SK-N-MC (cell line): ENCODE measurements around the gene DLEU7.

Experiments used
- DNase-seq: peaks from one replicate; pipeline ENCODE4 v3.0.0-alpha.2; 2011; ENCODE audit warnings: low read depth, low spot score
- H3K27ac ChIP-seq: fragments of 200-600 bp; sonication (generic); 2 replicates; pipeline ENCODE4 v1.5.1; 2016; ENCODE audit warnings: mixed run types
- H3K36me3 ChIP-seq: fragments of 200-600 bp; sonication (generic); 2 replicates; pipeline ENCODE4 v1.6.1; 2017; ENCODE audit warnings: antibody characterized with exemption, low read length, mixed read lengths; ENCODE audit not compliant: insufficient read depth
- H3K4me3 ChIP-seq: fragments of 200-600 bp; sonication (generic); 2 replicates; pipeline ENCODE4 v1.5.1; 2016
- H3K9ac ChIP-seq: fragments of 200-600 bp; sonication (generic); 2 replicates; pipeline ENCODE4 v1.8.0; 2017; ENCODE audit warnings: mixed run types, mixed read lengths; ENCODE audit not compliant: insufficient read length
- H3K9me3 ChIP-seq: fragments of 200-600 bp; sonication (generic); 2 replicates; pipeline ENCODE4 v1.6.1; 2017; ENCODE audit warnings: low read depth, mild to moderate bottlenecking, antibody characterized with exemption, low read length, moderate library complexity, mixed read lengths
- EZH2 ChIP-seq: fragments of 200-600 bp; sonication (generic); IDR thresholded peaks from one replicate; pipeline ENCODE4 v1.6.1; 2017; ENCODE audit warnings: antibody characterized with exemption
- FOXP2 ChIP-seq: optimal IDR thresholded peaks from 2 replicates; pipeline ENCODE3; 2011; ENCODE audit warnings: mild to moderate bottlenecking, moderate library complexity; ENCODE audit not compliant: insufficient read depth; ENCODE audit errors: extremely low read length, control extremely low read depth
- POLR2AphosphoS5 ChIP-seq: IDR thresholded peaks from 2 replicates; pipeline ENCODE4 v1.6.1; 2012; ENCODE audit warnings: mild to moderate bottlenecking, low read depth, low read length, borderline replicate concordance

DLEU7 gene

DNA sequence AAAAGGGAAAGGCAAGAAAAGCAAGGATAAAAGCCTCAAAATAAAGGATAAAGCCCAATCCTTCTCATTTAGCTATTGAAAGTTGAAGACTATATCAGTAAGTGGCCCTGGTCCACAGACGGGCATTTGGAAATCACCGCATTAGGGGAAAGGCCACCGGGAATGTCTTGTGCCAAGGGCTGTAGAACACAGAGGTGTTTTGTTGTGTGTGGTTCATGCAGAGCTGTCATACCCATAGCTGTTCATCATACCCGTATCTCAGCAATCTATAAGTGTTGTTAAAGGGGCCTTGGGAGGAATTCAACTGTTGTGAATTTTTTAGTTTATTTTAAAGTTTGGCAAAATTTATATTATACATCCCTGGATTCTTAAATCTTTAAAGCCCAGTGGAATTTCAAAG lies 33.0 kb downstream of the DLEU7 start:
- no peaks in the 10 kb centered on the region for H3K36me3 ChIP-seq
- H3K4me3 ChIP-seq, result no peak overlapping the region
- H3K9me3 ChIP-seq, result no peaks in the 10 kb centered on the region; the same call in 1 of the 2 replicates
- TF ChIP-seq FOXP2 (no peak), EZH2 (no peak), POLR2AphosphoS5 (no peak)
- H3K27ac ChIP-seq, result no peak overlapping the region
- DNase-seq, result no peak
- no peak overlapping the region for H3K9ac ChIP-seq

DNA sequence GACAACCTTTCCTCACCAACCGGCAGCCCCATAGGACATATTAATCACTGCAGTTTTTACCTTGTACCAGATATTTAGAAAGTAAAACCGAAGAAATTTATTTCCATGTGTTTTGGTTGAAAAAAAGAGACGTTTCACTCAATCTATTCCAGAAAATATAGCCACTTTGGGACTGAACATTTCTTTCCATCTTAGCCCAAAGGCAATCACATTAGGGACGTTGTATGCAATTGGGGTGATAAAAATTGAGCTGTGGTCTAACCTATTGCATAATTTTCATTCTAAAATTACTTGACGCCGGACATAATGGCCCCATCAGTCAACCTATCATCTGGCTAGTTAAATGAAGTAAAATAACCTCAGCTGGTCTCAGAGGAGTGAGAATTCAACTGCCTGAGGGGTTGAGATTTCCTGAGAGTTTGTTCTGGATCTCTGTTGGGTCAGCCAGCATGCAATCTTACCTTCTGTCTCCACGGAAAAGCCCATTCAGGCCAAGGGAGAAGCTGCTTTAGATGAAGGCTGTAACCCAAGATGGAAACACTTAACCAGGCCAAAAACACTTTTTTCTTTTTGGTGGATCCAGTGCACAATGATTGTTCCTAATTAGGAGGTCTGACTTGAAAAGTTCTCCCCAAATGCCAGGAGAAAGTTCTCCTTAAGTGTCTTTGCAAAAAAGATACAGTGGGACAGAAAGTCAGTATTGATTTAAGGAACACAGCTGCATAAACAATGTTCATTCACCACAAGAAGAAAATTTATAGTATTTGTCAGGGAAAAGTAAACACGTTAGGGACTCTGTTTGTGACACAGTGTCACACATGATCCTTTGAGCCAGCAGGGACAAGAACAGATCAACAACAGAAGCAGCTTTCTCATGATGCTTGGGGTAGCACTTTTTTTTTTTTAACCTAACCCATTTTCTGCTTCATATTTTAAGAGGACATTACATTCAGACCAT lies 34.1 kb downstream of the DLEU7 start:
- TF ChIP-seq FOXP2 (no peak), POLR2AphosphoS5 (no peak), EZH2 (no peak)
- Histone ChIP-seq H3K36me3 (no peaks in the 10 kb centered on the region; the same call in 1 of the 2 replicates), H3K9me3 (no peaks in the 10 kb centered on the region; the same call in 1 of the 2 replicates), H3K27ac (no peak overlapping the region), H3K4me3 (no peak overlapping the region), H3K9ac (no peak overlapping the region)
- DNase-seq, result no peak

DNA sequence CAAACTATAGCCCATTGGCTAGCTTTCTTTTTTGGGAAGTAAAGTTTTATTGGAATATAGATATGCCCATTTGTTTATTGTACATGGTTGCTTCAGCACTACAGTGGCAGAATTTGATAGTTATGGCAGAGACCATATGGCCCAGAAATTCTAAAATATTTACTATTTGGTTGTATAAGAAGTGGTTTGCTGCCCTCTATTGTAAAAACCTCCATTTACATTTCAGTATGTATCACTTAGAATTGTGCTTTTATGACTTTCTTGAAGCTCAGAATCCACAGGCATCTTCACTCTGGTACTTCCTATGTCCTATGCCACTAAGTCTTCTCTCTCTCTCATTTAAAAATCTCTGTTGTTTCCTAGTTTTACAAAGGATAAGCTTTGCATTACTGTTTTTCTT lies 37.7 kb downstream of the DLEU7 start:
- Histone ChIP-seq H3K9ac (no peak overlapping the region), H3K36me3 (no peaks in the 10 kb centered on the region; the same call in 1 of the 2 replicates), H3K27ac (no peak overlapping the region), H3K4me3 (no peak overlapping the region), H3K9me3 (no peaks in the 10 kb centered on the region; the same call in 1 of the 2 replicates)
- no peak for DNase-seq
- no peak for TF ChIP-seq POLR2AphosphoS5
- TF ChIP-seq EZH2, result no peak
- TF ChIP-seq FOXP2, result no peak

DNA sequence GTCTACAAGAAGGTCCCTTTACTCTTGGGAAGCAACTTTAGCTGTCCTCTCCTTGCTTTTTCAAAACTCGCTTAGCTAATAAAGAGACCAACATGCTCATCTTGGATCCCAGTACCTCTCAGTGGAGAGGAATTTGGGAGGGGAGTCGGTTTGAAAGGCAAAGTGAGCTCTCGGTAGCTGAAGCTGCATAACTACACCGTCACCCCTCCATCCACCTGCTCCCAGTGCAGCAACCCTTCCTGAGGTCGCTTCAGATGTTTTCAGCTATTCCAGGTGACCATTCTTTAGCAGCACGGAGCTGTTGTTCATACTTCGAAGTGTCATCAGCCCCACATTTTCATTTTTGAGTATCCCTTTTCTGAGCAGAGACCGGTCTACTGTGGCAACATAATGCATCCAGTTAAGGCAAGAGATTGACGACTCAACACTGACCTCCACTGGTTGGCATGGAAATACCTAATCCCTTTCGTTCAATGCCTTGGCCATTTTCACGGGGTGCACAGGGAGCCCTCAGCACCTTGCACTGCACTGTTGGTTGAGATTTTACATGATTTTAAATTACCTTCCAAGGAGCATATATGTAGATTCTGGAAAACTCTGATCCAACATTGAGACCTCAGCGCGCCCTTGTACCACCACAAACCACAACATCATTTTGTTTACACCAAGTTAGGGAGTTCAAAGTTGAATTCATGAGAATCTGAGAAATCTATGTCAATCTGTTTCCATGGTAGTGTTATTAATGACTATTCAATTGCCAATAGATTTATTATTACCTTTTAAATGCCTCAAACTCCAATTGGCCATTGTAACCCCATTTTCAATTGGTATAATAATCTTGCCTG lies 42.2 kb downstream of the DLEU7 start:
- no peak overlapping the region for H3K4me3 ChIP-seq
- no peak overlapping the region for H3K9ac ChIP-seq
- H3K36me3 ChIP-seq, result no peaks in the 10 kb centered on the region; the same call in 1 of the 2 replicates
- peak; percentile 39 for DNase-seq
- TF ChIP-seq POLR2AphosphoS5 (no peak), EZH2 (no peak), FOXP2 (no peak)
- no peak overlapping the region for H3K27ac ChIP-seq
- H3K9me3 ChIP-seq, result no peaks in the 10 kb centered on the region; the same call in 1 of the 2 replicates

DNA sequence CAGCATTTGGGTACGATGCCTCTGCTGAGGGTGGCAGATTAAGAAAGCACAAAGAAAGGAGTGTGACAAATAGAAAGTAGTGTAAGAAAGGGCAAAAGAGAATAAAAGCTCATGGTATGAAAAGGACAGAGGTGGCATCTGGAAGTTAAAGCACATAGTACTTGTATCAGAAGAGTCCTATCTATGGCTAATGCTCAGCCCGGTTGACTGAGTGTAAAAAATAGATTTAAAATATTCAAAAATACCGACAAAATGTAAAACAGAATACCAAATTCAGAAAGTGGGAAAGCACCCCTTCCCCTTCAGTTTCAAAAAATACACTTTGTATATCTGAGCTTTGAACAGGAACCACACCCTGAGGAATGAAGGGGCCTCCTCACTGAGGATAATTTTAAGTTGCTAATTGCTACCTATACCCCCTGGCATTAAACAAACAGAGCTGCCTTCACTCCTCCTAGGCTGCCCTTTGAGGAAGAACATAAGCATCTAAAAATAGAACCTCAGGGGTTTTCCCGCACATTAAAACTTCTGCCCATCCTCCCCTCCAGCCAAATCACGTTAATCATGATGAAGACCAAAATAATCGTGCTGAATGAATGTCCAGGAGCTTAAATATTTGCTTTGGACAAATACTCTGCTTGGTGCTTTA lies 43.3 kb downstream of the DLEU7 start:
- Histone ChIP-seq H3K36me3 (no peaks in the 10 kb centered on the region; the same call in 1 of the 2 replicates), H3K27ac (no peak overlapping the region), H3K9me3 (no peaks in the 10 kb centered on the region), H3K9ac (no peak overlapping the region), H3K4me3 (no peak overlapping the region)
- TF ChIP-seq EZH2, result no peak
- no peak for TF ChIP-seq FOXP2
- no peak for TF ChIP-seq POLR2AphosphoS5
- no peak for DNase-seq

DNA sequence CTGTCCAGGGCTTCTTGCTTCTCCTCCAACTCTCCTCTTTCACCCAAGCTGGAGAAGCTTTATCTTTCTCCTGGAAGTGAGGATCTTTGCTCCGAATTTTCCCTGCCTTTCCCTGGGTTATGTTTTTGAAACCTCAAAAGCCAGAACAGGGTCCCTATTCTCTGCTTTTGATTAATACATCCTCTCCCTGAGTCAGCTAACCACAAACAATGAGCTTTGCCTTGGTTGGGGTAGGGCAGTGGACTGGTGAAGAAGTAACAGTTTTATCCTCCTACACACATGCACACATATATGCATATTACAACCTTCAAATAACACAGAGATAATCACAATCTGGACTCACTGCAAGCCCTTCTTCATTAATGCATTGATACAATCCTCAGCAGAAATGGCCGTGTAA lies 44.6 kb downstream of the DLEU7 start:
- Histone ChIP-seq H3K9ac (no peak overlapping the region), H3K36me3 (no peaks in the 10 kb centered on the region), H3K4me3 (no peak overlapping the region), H3K9me3 (no peaks in the 10 kb centered on the region), H3K27ac (no peak overlapping the region)
- TF ChIP-seq FOXP2, result no peak
- TF ChIP-seq EZH2, result no peak
- no peak for TF ChIP-seq POLR2AphosphoS5
- no peak for DNase-seq

DNA sequence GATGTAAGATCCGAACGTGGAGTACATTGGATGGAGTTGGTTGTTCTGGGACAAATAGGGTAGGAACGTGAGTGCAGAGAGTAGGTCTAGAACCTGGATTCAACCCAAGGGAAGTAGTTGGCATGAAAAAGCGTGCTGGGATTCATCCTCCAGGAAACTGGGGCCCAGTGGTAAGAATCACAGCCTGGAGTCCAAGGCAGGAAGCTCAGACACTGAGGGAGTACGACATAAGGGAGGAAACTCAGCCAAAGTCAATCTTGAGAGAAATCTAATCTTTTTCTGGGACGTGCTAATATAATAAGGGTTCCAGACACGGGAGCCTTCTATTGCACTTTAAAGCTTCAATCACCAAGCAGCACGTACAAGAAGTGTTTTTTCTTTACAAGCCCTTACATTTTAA lies 46.4 kb downstream of the DLEU7 start:
- no peak overlapping the region for H3K27ac ChIP-seq
- DNase-seq, result no peak
- no peak overlapping the region for H3K9ac ChIP-seq
- no peak for TF ChIP-seq EZH2
- TF ChIP-seq FOXP2, result no peak
- H3K36me3 ChIP-seq, result no peaks in the 10 kb centered on the region
- H3K4me3 ChIP-seq, result no peak overlapping the region
- H3K9me3 ChIP-seq, result no peaks in the 10 kb centered on the region; the same call in 1 of the 2 replicates

DNA sequence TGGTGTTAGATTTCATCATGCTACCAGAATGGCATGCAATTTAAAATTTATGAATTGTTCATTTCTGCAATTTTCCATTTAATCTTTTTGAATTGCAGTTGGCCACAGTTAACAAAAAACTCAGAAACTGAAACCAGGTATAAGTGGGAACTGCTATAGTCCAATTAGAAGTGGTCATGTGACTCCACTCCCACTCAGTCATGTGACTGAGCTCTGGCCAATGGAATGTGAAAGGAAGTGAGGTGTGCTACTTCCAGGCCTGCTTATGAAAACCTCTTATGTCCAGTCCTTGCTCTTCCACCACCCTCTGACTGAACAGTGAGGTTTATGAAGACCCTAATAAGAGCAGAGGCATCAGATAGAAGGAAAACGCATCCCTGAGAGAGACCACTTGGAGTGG lies 47.0 kb downstream of the DLEU7 start:
- no peaks in the 10 kb centered on the region for H3K36me3 ChIP-seq
- H3K4me3 ChIP-seq, result no peak overlapping the region
- no peak overlapping the region for H3K9ac ChIP-seq
- no peak for TF ChIP-seq POLR2AphosphoS5
- TF ChIP-seq EZH2, result no peak
- no peak for TF ChIP-seq FOXP2
- H3K27ac ChIP-seq, result no peak overlapping the region
- no peak for DNase-seq
- no peaks in the 10 kb centered on the region; the same call in 1 of the 2 replicates for H3K9me3 ChIP-seq
